Transverse colon (tissue), 3 donors: ENCODE data around the gene PRKCA.

ENCODE experiments used
- EP300 ChIP-seq: sonication (generic); formaldehyde crosslinking; IDR thresholded peaks from one replicate; pipeline ENCODE4 v1.6.1; 2017; ENCODE audit warnings: antibody characterized with exemption, low read depth
- POLR2A ChIP-seq: fragments of 450-650 bp; IDR thresholded peaks from one replicate; pipeline ENCODE4 v1.6.1; 2016; ENCODE audit warnings: antibody characterized with exemption, mild to moderate bottlenecking, moderate library complexity
- TF ChIP-seq, protein P1 (sequence below), 5 experiments: fragments of 200-600 bp in 3 of 5; fragments of 450-650 bp in 2 of 5; sonication (generic) in 3 of 5; IDR thresholded peaks; 1 replicate in 2 of 5; 2 replicates in 3 of 5; pipeline ENCODE4 v1.5.1; 2016 to 2017; ENCODE audit warnings: antibody characterized with exemption in 5 of 5, inconsistent platforms in 3 of 5, mild to moderate bottlenecking in 2 of 5, moderate library complexity in 1 of 5

- TF ChIP-seq, protein P1, sequence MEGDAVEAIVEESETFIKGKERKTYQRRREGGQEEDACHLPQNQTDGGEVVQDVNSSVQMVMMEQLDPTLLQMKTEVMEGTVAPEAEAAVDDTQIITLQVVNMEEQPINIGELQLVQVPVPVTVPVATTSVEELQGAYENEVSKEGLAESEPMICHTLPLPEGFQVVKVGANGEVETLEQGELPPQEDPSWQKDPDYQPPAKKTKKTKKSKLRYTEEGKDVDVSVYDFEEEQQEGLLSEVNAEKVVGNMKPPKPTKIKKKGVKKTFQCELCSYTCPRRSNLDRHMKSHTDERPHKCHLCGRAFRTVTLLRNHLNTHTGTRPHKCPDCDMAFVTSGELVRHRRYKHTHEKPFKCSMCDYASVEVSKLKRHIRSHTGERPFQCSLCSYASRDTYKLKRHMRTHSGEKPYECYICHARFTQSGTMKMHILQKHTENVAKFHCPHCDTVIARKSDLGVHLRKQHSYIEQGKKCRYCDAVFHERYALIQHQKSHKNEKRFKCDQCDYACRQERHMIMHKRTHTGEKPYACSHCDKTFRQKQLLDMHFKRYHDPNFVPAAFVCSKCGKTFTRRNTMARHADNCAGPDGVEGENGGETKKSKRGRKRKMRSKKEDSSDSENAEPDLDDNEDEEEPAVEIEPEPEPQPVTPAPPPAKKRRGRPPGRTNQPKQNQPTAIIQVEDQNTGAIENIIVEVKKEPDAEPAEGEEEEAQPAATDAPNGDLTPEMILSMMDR (IDR thresholded peaks at IDR 0.05): no peak
- TF ChIP-seq EP300: no peak
- TF ChIP-seq POLR2A: no peak
These were observed 446.2 kb downstream of the PRKCA start for GRCh38 chr17:66748578-66748977.
